H9 (cell line): Measurements from ENCODE around the gene SLC9A9. TPM values are rescaled to one million over a fixed set of nuclear protein-coding genes. Genes with fewer than 3 reads are reported as not detected.

Experiments used
- DNase-seq: peaks from one replicate; pipeline ENCODE4 v3.0.0-alpha.2; 2017
- H2AFZ ChIP-seq: one replicate; pipeline ENCODE4 v1.6.1; 2013; ENCODE audit warnings: mild to moderate bottlenecking, low read length, control low read depth, moderate library complexity
- H2AK5ac ChIP-seq: 2 replicates; pipeline ENCODE4 v1.6.1; 2013; ENCODE audit warnings: low read length, control low read depth, mixed read lengths; ENCODE audit not compliant: insufficient read length
- H2BK120ac ChIP-seq: one replicate; pipeline ENCODE4 v1.6.1; 2013; ENCODE audit warnings: low read depth, mild to moderate bottlenecking, low read length, control low read depth, inconsistent platforms; ENCODE audit not compliant: poor library complexity, severe bottlenecking
- H2BK12ac ChIP-seq: 2 replicates; pipeline ENCODE4 v1.6.1; 2013; ENCODE audit warnings: low read length, control low read depth, mixed read lengths, low read depth; ENCODE audit not compliant: insufficient read length
- H2BK15ac ChIP-seq: 2 replicates; pipeline ENCODE4 v1.6.1; 2013; ENCODE audit warnings: low read depth, low read length, control low read depth
- H2BK20ac ChIP-seq: one replicate; pipeline ENCODE4 v1.6.1; 2013; ENCODE audit warnings: low read depth, mild to moderate bottlenecking, low read length, control low read depth, inconsistent platforms; ENCODE audit not compliant: poor library complexity, severe bottlenecking
- H2BK5ac ChIP-seq: 2 replicates; pipeline ENCODE4 v1.6.1; 2013; ENCODE audit warnings: low read length, control low read depth, mixed read lengths; ENCODE audit not compliant: insufficient read length
- H3K14ac ChIP-seq: 2 replicates; pipeline ENCODE4 v1.6.1; 2013; ENCODE audit warnings: low read length, control low read depth; ENCODE audit not compliant: insufficient read depth
- H3K18ac ChIP-seq: 2 replicates; pipeline ENCODE4 v1.6.1; 2013; ENCODE audit warnings: low read depth, mild to moderate bottlenecking, mixed read lengths, low read length, control low read depth; ENCODE audit not compliant: insufficient read length
- H3K23ac ChIP-seq: 2 replicates; pipeline ENCODE4 v1.6.1; 2013; ENCODE audit warnings: low read length, control low read depth, mixed read lengths, low read depth; ENCODE audit not compliant: insufficient read length
- H3K23me2 ChIP-seq: 2 replicates; pipeline ENCODE4 v1.6.1; 2013; ENCODE audit warnings: low read depth, mild to moderate bottlenecking, mixed read lengths, low read length, control low read depth; ENCODE audit not compliant: insufficient read length, poor library complexity, severe bottlenecking
- H3K27ac ChIP-seq: 2 replicates; pipeline ENCODE4 v1.5.1; 2013; ENCODE audit warnings: low read length, control low read depth, mixed read lengths, low read depth; ENCODE audit not compliant: insufficient read length
- H3K27me3 ChIP-seq: 2 replicates; pipeline ENCODE4 v1.6.1; 2013; ENCODE audit warnings: low read length, control low read depth, inconsistent platforms; ENCODE audit not compliant: insufficient read depth
- H3K4ac ChIP-seq: 2 replicates; pipeline ENCODE4 v1.6.1; 2013; ENCODE audit warnings: low read depth, mild to moderate bottlenecking, control low read depth, inconsistent platforms, low read length, moderate library complexity
- H3K4me1 ChIP-seq: 2 replicates; pipeline ENCODE4 v1.6.1; 2013; ENCODE audit warnings: low read length, control low read depth, inconsistent platforms; ENCODE audit not compliant: insufficient read depth
- H3K4me2 ChIP-seq: 2 replicates; pipeline ENCODE4 v1.6.1; 2013; ENCODE audit warnings: low read length, control low read depth, mixed read lengths; ENCODE audit not compliant: insufficient read length, insufficient read depth
- H3K56ac ChIP-seq: 2 replicates; pipeline ENCODE4 v1.6.1; 2013; ENCODE audit warnings: low read depth, mild to moderate bottlenecking, mixed read lengths, low read length, control low read depth; ENCODE audit not compliant: insufficient read length
- H3K79me1 ChIP-seq: 2 replicates; pipeline ENCODE4 v1.6.1; 2013; ENCODE audit warnings: low read depth, mild to moderate bottlenecking, moderate library complexity, low read length, control low read depth, inconsistent platforms; ENCODE audit not compliant: insufficient read depth, poor library complexity, severe bottlenecking
- H3K79me2 ChIP-seq: 2 replicates; pipeline ENCODE4 v1.6.1; 2013; ENCODE audit warnings: low read length, control low read depth, inconsistent platforms; ENCODE audit not compliant: insufficient read depth
- H3K9ac ChIP-seq: 2 replicates; pipeline ENCODE4 v1.6.1; 2013; ENCODE audit warnings: low read length, control low read depth, mixed read lengths; ENCODE audit not compliant: insufficient read length; ENCODE audit errors: extremely low read depth
- H3K9me3 ChIP-seq: one replicate; pipeline ENCODE4 v1.6.1; 2013; ENCODE audit warnings: low read depth, low read length, inconsistent platforms; ENCODE audit not compliant: control insufficient read depth
- H3T11ph ChIP-seq: one replicate; pipeline ENCODE4 v1.6.1; 2013; ENCODE audit warnings: mild to moderate bottlenecking, low read length, control low read depth, inconsistent platforms
- H4K20me1 ChIP-seq: one replicate; pipeline ENCODE4 v1.6.1; 2013; ENCODE audit not compliant: control insufficient read depth, insufficient read length, insufficient read depth
- H4K5ac ChIP-seq: 2 replicates; pipeline ENCODE4 v1.6.1; 2013; ENCODE audit warnings: low read depth, mild to moderate bottlenecking, mixed read lengths, low read length, control low read depth; ENCODE audit not compliant: insufficient read length
- H4K8ac ChIP-seq: replicated peaks from 2 replicates; pipeline ENCODE4 v1.6.1; 2013; ENCODE audit warnings: low read length, control low read depth, mixed read lengths, low read depth; ENCODE audit not compliant: insufficient read length
- H4K91ac ChIP-seq: 2 replicates; pipeline ENCODE4 v1.6.1; 2013; ENCODE audit warnings: low read depth, mild to moderate bottlenecking, moderate library complexity, mixed read lengths, low read length, control low read depth; ENCODE audit not compliant: insufficient read length
- H3K27ac Mint-ChIP-seq, 3 experiments: 2 replicates in 2 of 3; 3 replicates in 1 of 3; pipeline ENCODE4 v1.8.0; 2020 to 2021; ENCODE audit warnings: mixed read lengths in 3 of 3, mild to moderate bottlenecking in 1 of 3, moderate library complexity in 1 of 3
- H3K27me3 Mint-ChIP-seq: 2 replicates; pipeline ENCODE4 v1.8.0; 2021; ENCODE audit warnings: low read depth, mild to moderate bottlenecking, moderate library complexity, mixed read lengths
- H3K36me3 Mint-ChIP-seq, 3 experiments: 2 replicates in 2 of 3; 3 replicates in 1 of 3; pipeline ENCODE4 v1.8.0; 2020 to 2021; ENCODE audit warnings: low read depth in 3 of 3, mixed read lengths in 3 of 3; ENCODE audit not compliant: insufficient read depth in 1 of 3
- H3K4me1 Mint-ChIP-seq, 2 experiments: 2 replicates each; pipeline ENCODE4 v1.8.0; 2020; ENCODE audit warnings: mixed read lengths in 2 of 2
- H3K4me3 Mint-ChIP-seq, 2 experiments: 2 replicates in 1 of 2; 3 replicates in 1 of 2; pipeline ENCODE4 v1.8.0; 2020 to 2021; ENCODE audit warnings: mild to moderate bottlenecking in 2 of 2, mixed read lengths in 2 of 2, moderate library complexity in 1 of 2
- H3K9me3 Mint-ChIP-seq, 2 experiments: 2 replicates in 1 of 2; 3 replicates in 1 of 2; pipeline ENCODE4 v1.8.0; 2020; ENCODE audit warnings: mild to moderate bottlenecking in 2 of 2, mixed read lengths in 2 of 2, moderate library complexity in 1 of 2
- WGBS: extraction: QIAGEN DNeasy Blood & Tissue Kit; methylation state at CpG from one replicate; pipeline ENCODE4 v1.1.7; 2013; ENCODE audit warnings: missing lambda C conversion rate, low lambda C conversion rate, mixed read lengths; ENCODE audit not compliant: insufficient read length; ENCODE audit errors: extremely low coverage; 5-methylcytosine and 5-hydroxymethylcytosine counted together
- total RNA-seq: library from RNA; stranded (reverse); gene quantifications from 2 replicates; pipeline ENCODE4 v1.2.1, GENCODE V29; 2021
- TF ChIP-seq, protein P1 (sequence below): fragments of 200-600 bp; sonication (generic); conservative IDR thresholded peaks from 3 replicates; pipeline ENCODE4 v1.8.0; 2021; ENCODE audit warnings: antibody characterized with exemption, mild to moderate bottlenecking

The SLC9A9 gene
- total RNA-seq, 1 experiment from 2014 or later: 0.35 TPM

DNA sequence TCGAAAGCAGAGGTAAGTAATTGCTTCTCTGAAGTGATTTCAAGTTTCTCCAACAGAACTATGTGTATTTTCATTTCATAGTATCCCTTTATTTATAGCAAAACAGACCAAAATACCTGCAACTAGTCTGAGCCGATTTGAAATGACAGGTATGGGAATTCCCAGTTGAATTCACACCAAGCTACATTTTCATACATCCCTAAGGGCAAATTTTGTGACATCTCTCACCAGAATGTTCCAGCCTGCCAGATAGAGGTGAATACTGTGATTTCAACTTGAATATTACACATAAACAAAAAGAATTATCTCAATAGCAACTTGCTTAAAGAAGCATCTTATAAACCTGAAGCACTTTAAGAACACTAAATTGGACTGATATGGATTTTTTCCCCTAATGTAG is 235.7 kb downstream of the SLC9A9 start:
- no peak for DNase-seq
- no peak overlapping the region for H3K23ac ChIP-seq
- Mint-ChIP-seq H3K9me3 (no peaks in the 10 kb centered on the region), H3K4me1 (no peaks in the 10 kb centered on the region), H3K36me3 (no peaks in the 10 kb centered on the region), H3K4me3 (no peak overlapping the region), H3K27ac (no peak overlapping the region; a peak in 1 of 7 replicates), H3K27me3 (no peaks in the 10 kb centered on the region)
- no peak overlapping the region for H4K5ac ChIP-seq
- no peak overlapping the region for H2BK120ac ChIP-seq
- no peak overlapping the region for H3K4me2 ChIP-seq
- no peaks in the 10 kb centered on the region for H3K79me1 ChIP-seq
- no peak overlapping the region for H3K4ac ChIP-seq
- no peak overlapping the region for H2BK12ac ChIP-seq
- no peaks in the 10 kb centered on the region for H3K23me2 ChIP-seq
- H3K56ac ChIP-seq: no peak overlapping the region
- H2BK5ac ChIP-seq: no peak overlapping the region
- no peaks in the 10 kb centered on the region for H3K9me3 ChIP-seq
- H2AK5ac ChIP-seq: no peak overlapping the region
- H3T11ph ChIP-seq: no peak overlapping the region
- H3K18ac ChIP-seq: no peak overlapping the region
- no peaks in the 10 kb centered on the region for H3K4me1 ChIP-seq
- no peak overlapping the region for H4K91ac ChIP-seq
- H4K8ac ChIP-seq: no peak overlapping the region
- TF ChIP-seq, protein P1, sequence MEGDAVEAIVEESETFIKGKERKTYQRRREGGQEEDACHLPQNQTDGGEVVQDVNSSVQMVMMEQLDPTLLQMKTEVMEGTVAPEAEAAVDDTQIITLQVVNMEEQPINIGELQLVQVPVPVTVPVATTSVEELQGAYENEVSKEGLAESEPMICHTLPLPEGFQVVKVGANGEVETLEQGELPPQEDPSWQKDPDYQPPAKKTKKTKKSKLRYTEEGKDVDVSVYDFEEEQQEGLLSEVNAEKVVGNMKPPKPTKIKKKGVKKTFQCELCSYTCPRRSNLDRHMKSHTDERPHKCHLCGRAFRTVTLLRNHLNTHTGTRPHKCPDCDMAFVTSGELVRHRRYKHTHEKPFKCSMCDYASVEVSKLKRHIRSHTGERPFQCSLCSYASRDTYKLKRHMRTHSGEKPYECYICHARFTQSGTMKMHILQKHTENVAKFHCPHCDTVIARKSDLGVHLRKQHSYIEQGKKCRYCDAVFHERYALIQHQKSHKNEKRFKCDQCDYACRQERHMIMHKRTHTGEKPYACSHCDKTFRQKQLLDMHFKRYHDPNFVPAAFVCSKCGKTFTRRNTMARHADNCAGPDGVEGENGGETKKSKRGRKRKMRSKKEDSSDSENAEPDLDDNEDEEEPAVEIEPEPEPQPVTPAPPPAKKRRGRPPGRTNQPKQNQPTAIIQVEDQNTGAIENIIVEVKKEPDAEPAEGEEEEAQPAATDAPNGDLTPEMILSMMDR: no peak
- H3K79me2 ChIP-seq: no peaks in the 10 kb centered on the region
- no peaks in the 10 kb centered on the region for H4K20me1 ChIP-seq
- no peak overlapping the region for H3K9ac ChIP-seq
- H2BK15ac ChIP-seq: no peak overlapping the region
- H2AFZ ChIP-seq: no peak overlapping the region
- no peak overlapping the region for H2BK20ac ChIP-seq
- no peak overlapping the region for H3K14ac ChIP-seq
- WGBS: no CpG with 5 or more reads among the region's 2 CpGs
- no peaks in the 10 kb centered on the region for H3K27me3 ChIP-seq
- H3K27ac ChIP-seq: no peak overlapping the region
